MM.1S (cell line): ENCODE data around the gene RXRA.

Experiments
- CTCF ChIP-seq: fragments of 300-600 bp; sonication (generic); IDR thresholded peaks from 2 replicates; pipeline ENCODE4 v1.5.1; 2016; ENCODE audit warnings: antibody characterized with exemption, low read length, mixed read lengths
- EZH2 ChIP-seq: fragments of 300-600 bp; sonication (generic); optimal IDR thresholded peaks from 2 replicates; pipeline ENCODE3; 2017; ENCODE audit warnings: low read depth, mild to moderate bottlenecking, antibody characterized with exemption, low read length, mixed read lengths

- TF ChIP-seq CTCF: no peak
- TF ChIP-seq EZH2: no peak
Observed at GRCh38 chr9:134318481-134318891, 7.8 kb upstream of the RXRA start.
